Measurements from ENCODE around the gene ZFP42.
"Not testable (repeated sequence)": the region's sequence is repeated elsewhere in the genome, so short reads cannot be mapped to it uniquely, and the experiment has no call there.

ZFP42 gene

DNA sequence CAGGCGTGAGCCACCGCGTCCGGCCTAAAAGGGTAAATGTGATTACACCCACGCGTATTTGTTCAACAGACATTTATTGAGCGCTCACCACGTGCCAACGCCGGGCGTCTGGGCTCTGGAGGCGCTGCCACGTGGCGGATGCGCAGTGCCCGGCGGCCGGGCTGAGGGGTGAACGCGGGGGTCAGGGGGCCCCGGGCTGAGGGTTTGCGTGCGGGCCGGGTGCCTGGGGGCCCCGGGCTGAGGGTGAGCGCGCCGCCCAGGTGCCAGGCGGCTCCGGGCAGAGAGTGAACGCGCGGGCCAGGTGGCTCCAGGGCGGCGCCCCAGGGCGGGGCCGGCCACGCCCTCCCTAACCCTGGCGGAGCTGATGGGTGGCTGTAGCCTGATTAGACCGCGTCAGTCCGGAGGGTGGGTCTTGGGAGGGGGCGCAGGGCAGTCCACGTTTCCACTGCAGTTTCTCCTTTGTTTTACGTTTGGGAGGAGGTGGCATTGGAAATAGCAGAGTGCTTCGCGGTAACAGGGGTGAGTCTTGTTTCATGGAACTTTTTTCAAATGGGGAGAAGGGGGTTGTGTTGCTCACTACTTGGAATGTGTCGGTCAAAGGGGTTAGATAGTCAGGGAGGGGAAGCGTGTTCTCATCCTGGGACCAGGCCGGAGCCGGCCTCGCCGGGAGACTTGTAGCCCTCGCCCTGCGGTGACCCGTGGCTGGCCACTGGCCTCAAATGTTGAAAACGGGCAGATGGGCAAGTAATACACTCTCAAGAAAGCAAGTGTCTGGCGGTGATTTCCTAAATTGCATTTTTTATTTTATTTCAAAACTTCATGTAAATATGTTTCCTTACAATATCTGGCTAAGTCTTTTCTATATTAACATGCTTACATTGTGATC is at the start of gene ZFP42:
TSS of gene ZFP42 (plus strand) at position 450 of the 886 bp plus-strand sequence. CDS start 7,037 bp downstream, outside the sequence.
- H3K4me1 ChIP-seq (ENCODE audit: control insufficient read depth, insufficient read depth, low read length): peaks cover 15% of the 10 kb centered on the region
- H3K9ac ChIP-seq (ENCODE audit: low read depth, low read length): peak within 1 kb of the TSS; percentile 89
- no peaks in the 10 kb centered on the region for H3K27me3 ChIP-seq (ENCODE audit: control insufficient read depth, insufficient read depth, low read length)
- H3K36me3 ChIP-seq (ENCODE audit: control insufficient read depth, insufficient read depth, low read length): peaks cover 5% of the 10 kb centered on the region
- H3K9me3 ChIP-seq (ENCODE audit: control insufficient read depth, insufficient read depth, low read length): no peaks in the 10 kb centered on the region
- H3K4me3 ChIP-seq (ENCODE audit: low read depth, low read length): peak within 1 kb of the TSS; percentile 69

- Histone ChIP-seq H3K9me3 (ENCODE audit: control insufficient read depth, insufficient read depth, low read length) (no peaks in the 10 kb centered on the region), H3K4me1 (ENCODE audit: control insufficient read depth, insufficient read depth, low read length) (no peaks in the 10 kb centered on the region)
These were observed 34.4 kb upstream of the ZFP42 start for GRCh38 chr4:187961171-187961570.

DNA sequence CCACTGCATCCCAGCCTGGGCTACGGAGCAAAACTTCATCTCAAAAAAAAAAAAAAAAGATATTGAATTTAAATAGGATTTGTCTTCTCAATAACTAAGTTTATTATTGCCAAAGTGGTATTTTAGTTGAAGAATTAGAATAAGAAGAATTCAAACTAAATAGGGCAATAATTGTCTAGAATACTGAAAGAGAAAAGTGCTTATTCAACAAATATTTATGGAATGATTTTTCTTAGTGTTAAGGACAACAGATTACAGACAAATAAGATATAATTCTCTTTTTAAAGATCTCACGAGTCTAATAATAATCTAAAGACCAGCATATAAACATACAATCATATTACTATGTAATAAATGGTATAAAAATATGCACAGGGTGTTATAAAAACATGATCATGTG is 33.6 kb upstream of the ZFP42 start:
- no peaks in the 10 kb centered on the region for H3K27me3 ChIP-seq (ENCODE audit: control insufficient read depth, insufficient read depth, low read length)
- H3K4me3 ChIP-seq (ENCODE audit: low read depth, low read length): no peak overlapping the region
- H3K9ac ChIP-seq (ENCODE audit: low read depth, low read length): no peak overlapping the region
- H3K36me3 ChIP-seq (ENCODE audit: control insufficient read depth, insufficient read depth, low read length): no peaks in the 10 kb centered on the region
- no peaks in the 10 kb centered on the region for H3K9me3 ChIP-seq (ENCODE audit: control insufficient read depth, insufficient read depth, low read length)
- no peaks in the 10 kb centered on the region for H3K4me1 ChIP-seq (ENCODE audit: control insufficient read depth, insufficient read depth, low read length)

More at GRCh38 chr4:187961171-187961570, 34.4 kb upstream of the ZFP42 start:
- H3K36me3 ChIP-seq (ENCODE audit: control insufficient read depth, insufficient read depth, low read length): no peaks in the 10 kb centered on the region
- H3K4me3 ChIP-seq (ENCODE audit: low read depth, low read length): no peak overlapping the region
- no peak overlapping the region for H3K9ac ChIP-seq (ENCODE audit: low read depth, low read length)
- no peaks in the 10 kb centered on the region for H3K27me3 ChIP-seq (ENCODE audit: control insufficient read depth, insufficient read depth, low read length)

- Histone ChIP-seq H3K4me3 (ENCODE audit: low read depth, low read length) (no peak overlapping the region), H3K4me1 (ENCODE audit: control insufficient read depth, insufficient read depth, low read length) (no peaks in the 10 kb centered on the region), H3K36me3 (ENCODE audit: control insufficient read depth, insufficient read depth, low read length) (no peaks in the 10 kb centered on the region), H3K9me3 (ENCODE audit: control insufficient read depth, insufficient read depth, low read length) (no peaks in the 10 kb centered on the region), H3K27me3 (ENCODE audit: control insufficient read depth, insufficient read depth, low read length) (no peaks in the 10 kb centered on the region), H3K9ac (ENCODE audit: low read depth, low read length) (no peak overlapping the region)
These were observed 32.6 kb upstream of the ZFP42 start for GRCh38 chr4:187962926-187963325.

GRCh38 chr4:187965726-187966125 is 29.8 kb upstream of the ZFP42 start:
- Histone ChIP-seq H3K4me3 (ENCODE audit: low read depth, low read length) (no peak overlapping the region), H3K9ac (ENCODE audit: low read depth, low read length) (no peak overlapping the region), H3K27me3 (ENCODE audit: control insufficient read depth, insufficient read depth, low read length) (no peaks in the 10 kb centered on the region), H3K36me3 (ENCODE audit: control insufficient read depth, insufficient read depth, low read length) (no peaks in the 10 kb centered on the region), H3K9me3 (ENCODE audit: control insufficient read depth, insufficient read depth, low read length) (no peaks in the 10 kb centered on the region), H3K4me1 (ENCODE audit: control insufficient read depth, insufficient read depth, low read length) (no peaks in the 10 kb centered on the region)

DNA sequence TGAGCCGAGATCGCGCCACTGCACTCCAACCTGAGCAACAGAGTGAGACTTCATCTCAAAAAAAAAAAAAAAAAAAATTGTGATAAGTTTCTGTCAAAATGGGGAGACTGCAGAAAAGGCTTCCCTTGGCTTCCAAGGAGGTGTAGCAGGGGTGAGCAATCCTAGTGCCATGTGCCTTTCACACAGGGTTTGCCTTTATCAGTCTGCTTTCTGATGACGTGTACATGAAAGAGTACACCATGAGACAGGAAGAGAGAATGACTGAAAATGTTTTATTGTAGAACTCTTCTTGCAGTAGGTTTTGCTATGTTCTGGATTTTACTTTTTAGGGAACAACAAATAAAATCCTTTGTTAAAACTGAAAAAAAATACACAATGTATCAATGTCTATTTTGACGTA is 23.4 kb upstream of the ZFP42 start:
- Histone ChIP-seq H3K9ac (ENCODE audit: low read depth, low read length) (no peak overlapping the region), H3K27me3 (ENCODE audit: control insufficient read depth, insufficient read depth, low read length) (no peaks in the 10 kb centered on the region), H3K36me3 (ENCODE audit: control insufficient read depth, insufficient read depth, low read length) (no peaks in the 10 kb centered on the region), H3K4me3 (ENCODE audit: low read depth, low read length) (no peak overlapping the region), H3K9me3 (ENCODE audit: control insufficient read depth, insufficient read depth, low read length) (no peaks in the 10 kb centered on the region), H3K4me1 (ENCODE audit: control insufficient read depth, insufficient read depth, low read length) (peaks cover 2% of the 10 kb centered on the region)

- no peaks in the 10 kb centered on the region for H3K4me1 ChIP-seq (ENCODE audit: control insufficient read depth, insufficient read depth, low read length)
- no peaks in the 10 kb centered on the region for H3K27me3 ChIP-seq (ENCODE audit: control insufficient read depth, insufficient read depth, low read length)
- H3K9me3 ChIP-seq (ENCODE audit: control insufficient read depth, insufficient read depth, low read length): no peaks in the 10 kb centered on the region
- no peak overlapping the region for H3K4me3 ChIP-seq (ENCODE audit: low read depth, low read length)
- no peak overlapping the region for H3K9ac ChIP-seq (ENCODE audit: low read depth, low read length)
- H3K36me3 ChIP-seq (ENCODE audit: control insufficient read depth, insufficient read depth, low read length): no peaks in the 10 kb centered on the region
These were observed 11.8 kb upstream of the ZFP42 start for GRCh38 chr4:187983746-187984145.

DNA sequence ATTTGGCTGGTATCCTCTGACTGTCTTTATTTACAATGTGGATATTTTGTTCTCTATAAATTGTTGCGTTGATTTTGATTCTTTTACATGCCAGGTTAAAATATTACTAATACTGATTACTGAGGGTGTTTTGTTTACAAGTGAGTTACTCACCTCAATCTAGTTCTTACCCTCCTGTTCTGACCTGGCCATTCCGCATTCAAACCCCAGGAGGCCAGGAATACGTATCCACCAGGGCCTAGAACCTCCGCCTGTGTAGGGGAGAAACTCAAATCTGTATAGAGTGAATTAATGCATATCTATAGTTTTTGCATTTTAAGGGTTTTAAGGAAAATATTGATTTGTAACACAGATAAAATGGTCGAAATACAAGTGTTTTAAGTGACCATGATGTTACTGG is 2.6 kb upstream of the ZFP42 start:
- Histone ChIP-seq H3K4me1 (ENCODE audit: control insufficient read depth, insufficient read depth, low read length) (peaks cover 11% of the 10 kb centered on the region), H3K27me3 (ENCODE audit: control insufficient read depth, insufficient read depth, low read length) (no peaks in the 10 kb centered on the region), H3K4me3 (ENCODE audit: low read depth, low read length) (no peak overlapping the region), H3K9ac (ENCODE audit: low read depth, low read length) (no peak overlapping the region), H3K9me3 (ENCODE audit: control insufficient read depth, insufficient read depth, low read length) (no peaks in the 10 kb centered on the region), H3K36me3 (ENCODE audit: control insufficient read depth, insufficient read depth, low read length) (no peaks in the 10 kb centered on the region)

DNA sequence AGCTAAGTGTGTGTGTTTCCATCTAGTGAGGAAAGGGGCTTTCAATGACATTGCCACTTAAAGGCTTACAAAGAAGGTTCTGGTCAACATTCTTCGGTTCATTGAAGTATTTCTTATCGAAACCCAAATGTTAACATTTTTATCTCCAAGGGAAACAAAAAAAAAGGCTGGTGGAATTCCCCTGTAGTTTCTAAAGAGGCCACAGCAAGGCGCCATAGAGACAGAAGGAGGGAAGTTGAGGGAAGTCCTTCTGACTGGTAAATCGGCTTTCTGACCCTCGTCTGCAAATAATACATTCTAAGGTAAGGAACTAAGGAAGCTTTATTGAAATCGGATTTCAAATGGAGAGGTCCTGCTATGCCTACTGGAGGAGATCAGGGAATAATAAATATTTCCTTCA is 1.7 kb upstream of the ZFP42 start:
- peaks cover 15% of the 10 kb centered on the region for H3K4me1 ChIP-seq (ENCODE audit: control insufficient read depth, insufficient read depth, low read length)
- H3K9ac ChIP-seq (ENCODE audit: low read depth, low read length): no peak overlapping the region
- no peaks in the 10 kb centered on the region for H3K9me3 ChIP-seq (ENCODE audit: control insufficient read depth, insufficient read depth, low read length)
- no peak overlapping the region for H3K4me3 ChIP-seq (ENCODE audit: low read depth, low read length)
- peaks cover 5% of the 10 kb centered on the region for H3K36me3 ChIP-seq (ENCODE audit: control insufficient read depth, insufficient read depth, low read length)
- no peaks in the 10 kb centered on the region for H3K27me3 ChIP-seq (ENCODE audit: control insufficient read depth, insufficient read depth, low read length)

- Histone ChIP-seq H3K9me3 (ENCODE audit: control insufficient read depth, insufficient read depth, low read length) (no peaks in the 10 kb centered on the region), H3K4me3 (ENCODE audit: low read depth, low read length) (peak overlapping the region; percentile 69), H3K9ac (ENCODE audit: low read depth, low read length) (peak overlapping the region; percentile 70), H3K36me3 (ENCODE audit: control insufficient read depth, insufficient read depth, low read length) (peaks cover 9% of the 10 kb centered on the region), H3K27me3 (ENCODE audit: control insufficient read depth, insufficient read depth, low read length) (no peaks in the 10 kb centered on the region), H3K4me1 (ENCODE audit: control insufficient read depth, insufficient read depth, low read length) (peaks cover 15% of the 10 kb centered on the region)
These were observed 1.1 kb downstream of the ZFP42 start for GRCh38 chr4:187996502-187997177.

DNA sequence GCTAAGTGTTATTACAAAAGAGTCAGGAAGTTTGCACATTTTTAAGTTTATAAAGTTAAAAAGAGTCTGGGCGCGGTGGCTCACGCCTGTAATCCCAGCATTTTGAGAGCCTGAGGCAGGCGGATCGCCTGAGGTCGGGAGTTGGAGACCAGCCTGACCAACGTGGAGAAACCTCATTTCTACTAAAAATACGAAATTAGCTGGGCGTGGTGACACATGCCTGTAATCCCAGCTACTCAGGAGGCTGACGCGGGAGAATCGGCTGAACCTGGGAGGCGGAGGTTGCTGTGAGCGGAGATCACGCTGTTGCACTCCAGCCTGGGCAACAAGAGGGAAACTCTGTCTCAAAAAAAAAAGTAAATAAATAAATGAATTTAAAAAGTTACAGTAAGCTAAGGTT is 2.4 kb downstream of the ZFP42 start:
- H3K9me3 ChIP-seq (ENCODE audit: control insufficient read depth, insufficient read depth, low read length); H3K9ac ChIP-seq (ENCODE audit: low read depth, low read length); H3K27me3 ChIP-seq (ENCODE audit: control insufficient read depth, insufficient read depth, low read length): not testable (repeated sequence)
- H3K36me3 ChIP-seq (ENCODE audit: control insufficient read depth, insufficient read depth, low read length): peaks cover 20% of the 10 kb centered on the region
- peaks cover 11% of the 10 kb centered on the region for H3K4me1 ChIP-seq (ENCODE audit: control insufficient read depth, insufficient read depth, low read length)
- H3K4me3 ChIP-seq (ENCODE audit: low read depth, low read length): peak overlapping the region; percentile 39

Measured in iPS-15b (cell line).